NCI-H1092 (cell line): ENCODE data around the gene ZDHHC13.
A peak's percentile ranks its signal among the peaks of the same experiment; 100 is the strongest.

Source experiments
- DNase-seq: peaks from one replicate; lab custom pipeline; 2025; lab: John Stamatoyannopoulos, UW

ZDHHC13 gene

GRCh38 chr11:19204836-19205235 is 87.9 kb downstream of the ZDHHC13 start:
- DNase-seq = no peak

- DNase-seq = no peak
These were observed 91.2 kb downstream of the ZDHHC13 start for GRCh38 chr11:19208181-19208580.

- DNase-seq = no peak
These were observed 92.1 kb downstream of the ZDHHC13 start for GRCh38 chr11:19208959-19209546.

- no peak for DNase-seq
These were observed 92.8 kb downstream of the ZDHHC13 start for GRCh38 chr11:19209617-19210370.

- no peak for DNase-seq
These were observed 99.1 kb downstream of the ZDHHC13 start for GRCh38 chr11:19216021-19216420.

GRCh38 chr11:19216709-19217374 is 99.9 kb downstream of the ZDHHC13 start:
- DNase-seq = no peak

GRCh38 chr11:19218216-19218615 is 101.2 kb downstream of the ZDHHC13 start:
- DNase-seq = no peak

GRCh38 chr11:19218786-19219460 is 102.0 kb downstream of the ZDHHC13 start:
- DNase-seq = peak; percentile 28

GRCh38 chr11:19220903-19221724 is 104.1 kb downstream of the ZDHHC13 start:
- no peak for DNase-seq

GRCh38 chr11:19225123-19225522 is 108.2 kb downstream of the ZDHHC13 start:
- no peak for DNase-seq

- DNase-seq = no peak
These were observed 108.6 kb downstream of the ZDHHC13 start for GRCh38 chr11:19225581-19225980.
